NB4 (cell line): Measurements from ENCODE around the gene CPT1B.

ENCODE experiments used
- CTCF ChIP-seq: IDR thresholded peaks from one replicate; pipeline ENCODE4 v1.5.1; 2012; ENCODE audit warnings: low read depth, low read length
- MAX ChIP-seq: IDR thresholded peaks from 2 replicates; pipeline ENCODE4 v1.6.1; 2011; ENCODE audit warnings: low read depth, low read length
- MYC ChIP-seq: IDR thresholded peaks from 2 replicates; pipeline ENCODE4 v1.6.1; 2011; ENCODE audit warnings: low read depth, low read length
- POLR2A ChIP-seq: IDR thresholded peaks from 2 replicates; pipeline ENCODE4 v1.6.1; 2011; ENCODE audit warnings: mild to moderate bottlenecking; ENCODE audit not compliant: insufficient read length; ENCODE audit errors: extremely low read depth

- TF ChIP-seq CTCF (no peak), POLR2A (no peak), MAX (no peak), MYC (no peak)
These were observed 46.9 kb upstream of the CPT1B start for GRCh38 chr22:50625131-50625567.
